Measurements from ENCODE around the gene OLFML3. TPM values are rescaled to one million over a fixed set of nuclear protein-coding genes. Genes with fewer than 3 reads are reported as not detected.

The OLFML3 gene
- total and polyA plus RNA-seq, 2 donors (not counting 3 experiments of a cell fraction or from before 2014, with no cell fraction given) = 3.4 to 3.9 TPM

- intact Hi-C loops (cut with micrococcal nuclease) = no loop called here
- H3K27me3 ChIP-seq (ENCODE audit: control insufficient read depth in 2 of 2, insufficient read depth in 2 of 2, low read length in 2 of 2) = peaks cover 0 to 2% of the 10 kb centered on the region in 2 experiments
- H3K9me1 ChIP-seq (replicated peaks; ENCODE audit: control insufficient read depth, extremely low read depth, insufficient read depth, low read length) = no peaks in the 10 kb centered on the region
- TF ChIP-seq CTCF (IDR thresholded peaks at IDR 0.05; ENCODE audit: extremely low read depth in 1 of 2, insufficient read depth in 1 of 2, low read depth in 1 of 2, low read length in 2 of 2) (no peak), GATA2 (IDR thresholded peaks at IDR 0.05; ENCODE audit: insufficient read depth, insufficient read length, low read depth, low read length) (no peak), POLR2A (IDR thresholded peaks at IDR 0.05; ENCODE audit: low read depth, low read length) (no peak), MYC (IDR thresholded peaks at IDR 0.05; ENCODE audit: low read depth, low read length) (no peak), JUN (IDR thresholded peaks at IDR 0.05; ENCODE audit: borderline replicate concordance, insufficient read depth, insufficient read length, low read depth) (no peak), MAX (IDR thresholded peaks at IDR 0.05; ENCODE audit: insufficient read depth, insufficient read length) (no peak), EZH2 (IDR thresholded peaks at IDR 0.05; ENCODE audit: borderline replicate concordance, low read depth, low read length, severe bottlenecking) (no peak), FOS (IDR thresholded peaks at IDR 0.05; ENCODE audit: borderline replicate concordance, insufficient read depth, low read length) (no peak), POLR2AphosphoS5 (IDR thresholded peaks at IDR 0.05; ENCODE audit: insufficient read depth, low read depth, low read length) (no peak)
- H3K9me3 ChIP-seq (replicated peaks; ENCODE audit: control insufficient read depth, insufficient read depth, low read length) = no peaks in the 10 kb centered on the region
- no peaks in the 10 kb centered on the region for H3K36me3 ChIP-seq (ENCODE audit: control insufficient read depth in 2 of 2, extremely low read depth in 1 of 2, insufficient read depth in 2 of 2, low read length in 2 of 2)
- DNase-seq (ENCODE audit: low read depth, low spot score) (no peak), FAIRE-seq (no peak)
- no peaks in the 10 kb centered on the region for H3K4me1 ChIP-seq (ENCODE audit: control insufficient read depth, extremely low read depth, insufficient read depth, low read length)
- H3K4me2 ChIP-seq (ENCODE audit: insufficient read depth, low read length) = no peak overlapping the region
- no TSS peak for BruUV-seq (replicated peaks)
- CTCF ChIA-PET = interaction anchor here (1.1 kb wide), 1 partner anchor 8 kb away, joined by 5 read pairs; no protein-coding TSS in a partner anchor
- H3K27ac ChIP-seq (ENCODE audit: insufficient read depth, low read depth, low read length) = no peak overlapping the region
- H4K20me1 ChIP-seq (replicated peaks; ENCODE audit: control insufficient read depth, extremely low read depth, insufficient read depth, low read length) = no peaks in the 10 kb centered on the region
- dilution Hi-C loops (cut with MboI; ENCODE audit: extremely low pct_ligation_motif_present, low sequenced_read_pairs) = no loop called here
- no peaks in the 10 kb centered on the region for H3K79me2 ChIP-seq (ENCODE audit: control insufficient read depth, insufficient read depth, low read length)
- no peak overlapping the region for H3K4me3 ChIP-seq (replicated peaks in 1 of 3; ENCODE audit: insufficient read depth in 1 of 3, low read depth in 1 of 3, low read length in 3 of 3)
- POLR2A ChIA-PET = no interaction called here
- no peak overlapping the region for H3K9ac ChIP-seq (replicated peaks; ENCODE audit: extremely low read depth, insufficient read depth, low read length)
- no peak overlapping the region for H2AFZ ChIP-seq (ENCODE audit: low read depth, low read length)
Observed at GRCh38 chr1:113993072-113993471, 13.8 kb downstream of the OLFML3 start.
